ENCODE measurements around the gene CX3CL1. TPM values are rescaled to one million over a fixed set of nuclear protein-coding genes. Genes with fewer than 3 reads are reported as not detected.
"Not testable (repeated sequence)": the region's sequence is repeated elsewhere in the genome, so short reads cannot be mapped to it uniquely, and the experiment has no call there.

CX3CL1 gene
- polyA plus RNA-seq, 10 donors: 2.7 to 7.5 (median 4.7) TPM

DNA sequence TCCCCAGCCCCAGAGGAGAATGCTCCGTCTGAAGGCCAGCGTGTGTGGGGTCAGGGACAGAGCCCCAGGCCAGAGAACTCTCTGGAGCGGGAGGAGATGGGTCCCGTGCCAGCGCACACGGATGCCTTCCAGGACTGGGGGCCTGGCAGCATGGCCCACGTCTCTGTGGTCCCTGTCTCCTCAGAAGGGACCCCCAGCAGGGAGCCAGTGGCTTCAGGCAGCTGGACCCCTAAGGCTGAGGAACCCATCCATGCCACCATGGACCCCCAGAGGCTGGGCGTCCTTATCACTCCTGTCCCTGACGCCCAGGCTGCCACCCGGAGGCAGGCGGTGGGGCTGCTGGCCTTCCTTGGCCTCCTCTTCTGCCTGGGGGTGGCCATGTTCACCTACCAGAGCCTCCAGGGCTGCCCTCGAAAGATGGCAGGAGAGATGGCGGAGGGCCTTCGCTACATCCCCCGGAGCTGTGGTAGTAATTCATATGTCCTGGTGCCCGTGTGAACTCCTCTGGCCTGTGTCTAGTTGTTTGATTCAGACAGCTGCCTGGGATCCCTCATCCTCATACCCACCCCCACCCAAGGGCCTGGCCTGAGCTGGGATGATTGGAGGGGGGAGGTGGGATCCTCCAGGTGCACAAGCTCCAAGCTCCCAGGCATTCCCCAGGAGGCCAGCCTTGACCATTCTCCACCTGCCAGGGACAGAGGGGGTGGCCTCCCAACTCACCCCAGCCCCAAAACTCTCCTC, 10.4 kb downstream of the CX3CL1 start:
- DNase-seq: no peak

DNA sequence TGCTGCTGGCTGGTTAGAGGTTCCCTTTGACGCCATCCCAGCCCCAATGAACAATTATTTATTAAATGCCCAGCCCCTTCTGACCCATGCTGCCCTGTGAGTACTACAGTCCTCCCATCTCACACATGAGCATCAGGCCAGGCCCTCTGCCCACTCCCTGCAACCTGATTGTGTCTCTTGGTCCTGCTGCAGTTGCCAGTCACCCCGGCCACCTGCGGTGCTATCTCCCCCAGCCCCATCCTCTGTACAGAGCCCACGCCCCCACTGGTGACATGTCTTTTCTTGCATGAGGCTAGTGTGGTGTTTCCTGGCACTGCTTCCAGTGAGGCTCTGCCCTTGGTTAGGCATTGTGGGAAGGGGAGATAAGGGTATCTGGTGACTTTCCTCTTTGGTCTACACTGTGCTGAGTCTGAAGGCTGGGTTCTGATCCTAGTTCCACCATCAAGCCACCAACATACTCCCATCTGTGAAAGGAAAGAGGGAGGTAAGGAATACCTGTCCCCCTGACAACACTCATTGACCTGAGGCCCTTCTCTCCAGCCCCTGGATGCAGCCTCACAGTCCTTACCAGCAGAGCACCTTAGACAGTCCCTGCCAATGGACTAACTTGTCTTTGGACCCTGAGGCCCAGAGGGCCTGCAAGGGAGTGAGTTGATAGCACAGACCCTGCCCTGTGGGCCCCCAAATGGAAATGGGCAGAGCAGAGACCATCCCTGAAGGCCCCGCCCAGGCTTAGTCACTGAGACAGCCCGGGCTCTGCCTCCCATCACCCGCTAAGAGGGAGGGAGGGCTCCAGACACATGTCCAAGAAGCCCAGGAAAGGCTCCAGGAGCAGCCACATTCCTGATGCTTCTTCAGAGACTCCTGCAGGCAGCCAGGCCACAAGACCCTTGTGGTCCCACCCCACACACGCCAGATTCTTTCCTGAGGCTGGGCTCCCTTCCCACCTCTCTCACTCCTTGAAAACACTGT, 11.3 kb downstream of the CX3CL1 start:
- peak in 1 of 3 donors; percentile 40 for DNase-seq

DNA sequence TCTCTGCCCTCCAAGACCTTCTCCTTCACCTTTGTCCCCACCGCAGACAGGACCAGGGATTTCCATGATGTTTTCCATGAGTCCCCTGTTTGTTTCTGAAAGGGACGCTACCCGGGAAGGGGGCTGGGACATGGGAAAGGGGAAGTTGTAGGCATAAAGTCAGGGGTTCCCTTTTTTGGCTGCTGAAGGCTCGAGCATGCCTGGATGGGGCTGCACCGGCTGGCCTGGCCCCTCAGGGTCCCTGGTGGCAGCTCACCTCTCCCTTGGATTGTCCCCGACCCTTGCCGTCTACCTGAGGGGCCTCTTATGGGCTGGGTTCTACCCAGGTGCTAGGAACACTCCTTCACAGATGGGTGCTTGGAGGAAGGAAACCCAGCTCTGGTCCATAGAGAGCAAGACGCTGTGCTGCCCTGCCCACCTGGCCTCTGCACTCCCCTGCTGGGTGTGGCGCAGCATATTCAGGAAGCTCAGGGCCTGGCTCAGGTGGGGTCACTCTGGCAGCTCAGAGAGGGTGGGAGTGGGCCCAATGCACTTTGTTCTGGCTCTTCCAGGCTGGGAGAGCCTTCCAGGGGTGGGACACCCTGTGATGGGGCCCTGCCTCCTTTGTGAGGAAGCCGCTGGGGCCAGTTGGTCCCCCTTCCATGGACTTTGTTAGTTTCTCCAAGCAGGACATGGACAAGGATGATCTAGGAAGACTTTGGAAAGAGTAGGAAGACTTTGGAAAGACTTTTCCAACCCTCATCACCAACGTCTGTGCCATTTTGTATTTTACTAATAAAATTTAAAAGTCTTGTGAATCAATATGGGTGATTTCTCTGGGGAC, 12.2 kb downstream of the CX3CL1 start:
- DNase-seq: no peak

DNA sequence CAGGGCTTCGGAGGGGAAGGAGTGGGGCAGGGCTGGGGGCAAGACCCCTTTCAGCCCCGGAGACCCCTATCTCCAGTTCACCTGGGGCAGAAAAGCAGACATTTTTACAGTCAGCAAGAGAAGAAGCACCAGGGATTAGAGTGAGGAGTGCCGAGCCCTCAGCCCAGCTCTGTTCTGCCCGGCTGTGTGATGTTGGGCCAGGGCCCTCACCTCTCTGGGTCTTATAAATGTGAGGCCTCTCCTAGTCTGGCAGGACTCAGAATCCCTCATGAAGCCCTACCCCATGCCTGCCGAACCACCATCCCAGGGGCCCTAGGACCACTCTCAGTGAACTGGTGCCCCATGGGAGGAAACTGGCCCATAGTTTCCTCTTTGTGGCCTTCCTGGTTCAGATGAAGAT, 12.8 kb downstream of the CX3CL1 start:
- no peak for DNase-seq

DNA sequence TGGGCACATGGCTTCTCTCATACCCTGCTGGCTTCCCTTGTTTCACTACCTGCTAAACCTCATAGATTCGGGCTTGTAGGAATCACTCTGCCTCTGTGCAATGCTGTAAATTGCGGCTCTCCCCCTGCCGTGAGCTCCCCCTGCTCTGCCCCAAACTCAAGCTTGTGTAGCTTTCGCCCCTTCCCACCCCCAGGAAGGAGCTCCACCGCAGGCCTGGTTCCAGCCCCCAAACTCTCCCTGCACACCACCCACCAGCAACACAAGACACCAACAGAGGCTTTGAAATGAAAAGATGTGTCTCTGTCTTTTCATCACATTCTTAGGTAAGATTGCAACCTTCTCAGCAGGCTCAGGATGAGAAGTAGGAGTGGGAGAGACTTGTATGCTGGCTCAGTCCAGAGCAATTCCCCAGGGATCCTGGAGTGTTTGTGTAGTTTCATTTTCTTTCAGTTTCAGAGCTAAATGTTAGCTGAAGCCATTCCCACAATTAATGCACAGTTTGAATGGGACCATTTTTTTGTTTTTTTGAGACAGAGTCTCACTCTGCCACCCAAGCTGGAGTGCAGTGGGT, 14.2 kb downstream of the CX3CL1 start:
- DNase-seq: peak; percentile 42 to 78 (median 49)

DNA sequence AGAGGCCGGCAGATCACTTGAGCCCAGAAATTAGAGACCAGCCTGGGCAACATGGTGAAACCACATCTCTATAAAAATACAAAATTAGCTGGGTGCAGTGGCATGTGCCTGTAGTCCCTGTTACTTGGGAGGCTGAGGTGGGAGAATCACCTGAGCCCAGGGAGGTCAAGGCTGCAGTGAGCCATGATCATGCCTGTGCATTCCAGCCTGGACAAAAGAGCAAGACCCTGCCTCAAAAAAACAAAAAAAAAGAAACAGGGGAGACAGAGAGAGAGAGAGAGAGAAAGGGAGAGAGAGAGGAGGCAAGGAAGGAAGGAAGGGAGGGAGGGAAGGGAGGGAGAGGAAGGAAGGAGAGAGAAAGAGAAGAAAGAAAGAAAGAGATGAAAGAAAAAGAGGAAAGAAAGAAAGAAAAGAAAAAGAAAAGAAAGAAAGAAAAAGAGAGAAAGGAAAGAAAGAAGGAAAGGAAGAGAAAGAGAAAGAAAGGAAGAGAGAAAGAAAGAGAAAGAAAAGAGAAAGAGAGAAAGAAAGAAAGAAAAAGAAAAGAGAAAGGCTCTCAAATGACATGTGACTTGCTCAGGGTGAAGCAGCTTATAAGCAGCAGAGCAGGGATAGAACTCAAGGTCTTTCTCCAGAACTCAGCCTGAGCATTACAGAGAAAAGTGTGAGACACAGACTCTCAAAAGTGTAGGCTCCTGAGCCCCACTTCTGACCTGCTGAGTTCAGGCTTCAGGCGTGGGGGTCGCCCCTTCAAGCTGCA, 15.5 kb downstream of the CX3CL1 start:
- no peak for DNase-seq

DNA sequence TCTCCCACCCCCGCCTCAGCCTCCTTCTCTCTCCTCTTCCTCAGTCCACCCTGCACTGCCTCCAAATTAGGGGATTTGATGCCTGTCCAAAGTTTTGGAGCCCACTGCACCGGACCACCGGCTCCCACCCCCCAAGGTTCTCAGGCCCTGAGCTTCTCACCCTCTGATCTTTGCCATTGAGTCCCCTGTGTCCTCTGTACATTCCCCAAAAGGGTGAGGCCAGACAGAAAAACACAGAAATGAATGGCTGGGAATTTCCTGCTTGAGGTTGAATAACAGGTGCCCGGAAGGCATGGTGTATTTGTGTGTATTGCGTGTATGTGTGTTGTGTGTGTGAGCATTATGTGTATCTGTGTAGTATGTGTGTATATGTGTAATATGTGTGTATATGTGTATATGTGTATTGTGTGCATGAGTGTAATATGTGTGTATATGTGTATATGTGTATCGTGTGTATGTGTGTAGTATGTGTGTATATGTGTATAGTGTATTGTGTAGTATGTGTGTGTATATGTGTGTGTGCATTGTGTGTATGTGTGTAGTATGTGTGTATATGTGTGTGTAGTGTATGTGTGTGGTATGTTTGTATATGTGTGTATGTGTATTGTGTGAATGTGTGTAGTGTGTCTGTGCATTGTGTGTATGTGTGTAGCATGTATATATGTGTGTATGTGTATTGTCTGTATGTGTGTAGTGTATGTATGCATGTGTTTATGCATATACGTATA, 16.2 kb downstream of the CX3CL1 start:
- no peak for DNase-seq

DNA sequence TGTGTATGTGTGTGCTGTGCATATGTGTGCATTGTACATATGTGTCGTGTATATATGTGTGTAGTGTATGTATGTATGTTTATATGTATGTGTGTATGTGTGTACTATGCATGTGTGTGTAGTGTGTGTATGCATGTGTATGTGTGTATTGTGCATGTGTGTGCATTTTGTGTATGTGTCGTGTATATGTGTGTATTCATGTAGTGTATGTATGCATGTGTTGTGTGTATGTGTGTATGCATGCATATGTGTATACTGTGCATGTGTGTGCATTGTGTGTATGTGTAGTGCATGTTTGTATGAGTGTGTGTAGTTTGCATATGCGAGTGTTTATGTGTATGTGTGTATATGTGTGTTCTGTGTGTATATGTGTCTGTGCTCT, 16.8 kb downstream of the CX3CL1 start:
- DNase-seq: no peak

DNA sequence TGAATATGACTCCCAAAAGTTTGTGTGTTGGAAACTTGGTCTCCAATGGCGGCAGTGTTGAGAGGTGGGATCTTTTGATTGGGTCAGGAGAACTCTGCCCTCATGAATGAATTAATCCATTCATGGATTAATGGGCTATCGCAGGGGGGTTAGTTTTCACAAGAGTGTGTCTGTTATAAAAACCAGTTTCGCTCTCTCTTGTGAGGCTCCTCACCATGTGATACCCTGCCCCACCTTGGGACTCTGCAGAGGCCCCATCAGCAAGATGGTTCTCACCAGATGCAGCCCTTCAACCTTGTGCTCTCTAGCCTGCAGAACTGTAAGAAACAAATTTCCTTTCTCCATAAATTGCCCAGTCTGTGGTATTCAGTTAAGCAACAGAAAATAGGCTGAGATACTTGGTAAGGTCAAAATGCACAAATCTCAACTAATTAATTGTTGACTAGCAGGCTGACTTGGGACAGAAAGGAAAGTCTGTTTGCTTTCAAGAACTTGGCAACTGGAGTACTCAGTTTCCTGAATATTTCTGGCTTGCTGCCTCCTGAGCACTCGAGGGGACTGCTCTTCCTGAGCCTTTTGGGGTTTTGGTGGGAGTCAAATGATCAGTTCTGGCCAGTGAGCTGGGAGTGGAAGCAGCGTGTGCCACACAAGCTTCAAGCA, 18.5 kb downstream of the CX3CL1 start:
- peak in 1 of 3 donors; percentile 52 for DNase-seq

DNA sequence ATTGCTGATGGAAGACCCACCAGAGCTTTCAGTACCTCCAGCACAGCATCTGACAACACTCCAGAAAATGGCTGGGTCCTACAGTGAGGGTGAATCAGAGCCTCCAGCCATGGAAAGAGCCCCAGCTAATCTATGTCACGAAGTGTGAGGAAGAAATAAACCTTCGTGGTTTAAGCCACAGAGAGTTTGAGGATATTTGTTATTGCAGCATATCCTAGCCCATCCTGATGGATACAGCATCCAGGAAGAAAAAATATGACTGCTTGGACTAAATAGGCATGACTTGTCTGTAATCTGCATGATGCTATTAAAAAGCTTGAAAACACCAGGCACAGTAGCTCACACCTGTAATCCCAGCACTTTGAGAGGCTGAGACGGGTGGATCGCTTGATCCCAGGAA, 19.0 kb downstream of the CX3CL1 start:
- no peak for DNase-seq

DNA sequence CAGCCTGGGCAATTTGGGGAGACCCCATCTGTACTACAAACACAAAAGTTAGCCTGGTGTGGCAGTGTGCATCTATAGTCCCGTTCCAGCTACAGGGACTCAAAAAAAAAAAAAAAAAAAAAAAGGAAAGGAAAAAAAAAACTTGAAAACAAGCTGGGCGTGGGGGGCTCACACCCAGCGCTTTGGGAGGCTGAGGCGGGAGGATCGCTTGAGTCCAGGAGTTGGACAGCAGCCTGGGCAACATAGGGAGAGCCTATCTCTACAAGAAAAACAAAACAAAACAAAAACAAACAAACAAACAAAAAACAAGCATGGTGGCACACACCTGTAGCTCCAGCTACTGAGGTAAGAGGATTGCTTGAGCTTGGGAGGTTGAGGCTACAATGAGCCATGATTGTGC, 19.4 kb downstream of the CX3CL1 start:
- DNase-seq: no peak

DNA sequence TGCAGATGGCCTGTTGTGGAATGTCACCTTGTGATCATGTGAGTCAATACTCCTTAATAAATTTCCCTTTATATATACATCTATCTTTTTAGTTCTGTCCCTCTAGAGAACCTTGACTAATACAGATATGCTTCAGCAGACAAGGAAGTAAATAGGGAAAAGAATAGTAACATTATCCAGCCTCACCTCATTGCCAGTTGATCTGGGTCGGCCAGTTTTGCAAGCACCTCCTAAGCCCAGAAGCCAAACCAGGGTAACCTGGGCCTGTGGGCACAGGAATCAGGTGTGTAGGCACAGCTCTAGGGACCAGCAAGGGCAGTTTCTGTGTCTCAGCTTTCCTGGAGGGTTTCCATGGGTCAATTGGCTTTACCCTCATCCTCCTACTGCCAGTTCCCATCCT, 20.4 kb downstream of the CX3CL1 start:
- no peak for DNase-seq

DNA sequence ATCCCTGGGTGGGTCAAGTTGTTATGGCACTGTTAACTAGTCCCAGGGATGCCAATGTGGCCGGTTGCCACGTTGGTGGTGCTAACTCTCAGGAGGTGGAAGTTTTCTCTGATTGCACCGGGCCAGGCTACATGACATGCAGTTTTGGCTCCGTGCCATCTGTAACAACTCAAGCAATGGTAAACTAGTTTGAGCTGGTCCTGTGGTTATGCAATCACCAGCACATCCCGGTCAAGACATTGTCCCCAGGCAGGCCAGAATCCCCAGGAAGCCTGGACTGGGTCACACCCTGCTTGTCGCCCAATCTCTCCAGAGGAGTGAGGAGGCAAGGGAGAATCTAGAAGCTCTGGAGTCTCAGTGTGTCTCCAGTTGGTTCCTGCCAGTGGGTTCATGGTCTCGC, 22.2 kb downstream of the CX3CL1 start:
- no peak for DNase-seq

DNA sequence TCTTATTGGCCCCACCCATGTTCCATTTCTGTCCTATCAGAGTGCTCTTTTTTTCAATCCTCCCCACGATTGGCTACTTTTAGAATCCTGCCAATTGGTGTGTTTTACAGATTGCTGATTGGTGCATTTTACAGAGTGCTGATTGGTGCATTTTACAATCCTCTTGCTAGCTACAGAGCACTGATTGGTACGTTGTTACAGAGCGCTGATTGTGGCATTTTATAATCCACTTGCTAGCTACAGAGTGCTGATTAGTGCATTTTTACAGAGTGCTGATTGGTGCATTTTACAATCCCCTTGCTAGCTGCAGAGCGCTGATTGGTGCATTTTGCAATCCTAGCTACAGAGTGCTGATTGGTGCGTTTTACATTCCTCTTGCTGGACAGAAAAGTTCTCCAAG, 22.7 kb downstream of the CX3CL1 start:
- no peak for DNase-seq

DNA sequence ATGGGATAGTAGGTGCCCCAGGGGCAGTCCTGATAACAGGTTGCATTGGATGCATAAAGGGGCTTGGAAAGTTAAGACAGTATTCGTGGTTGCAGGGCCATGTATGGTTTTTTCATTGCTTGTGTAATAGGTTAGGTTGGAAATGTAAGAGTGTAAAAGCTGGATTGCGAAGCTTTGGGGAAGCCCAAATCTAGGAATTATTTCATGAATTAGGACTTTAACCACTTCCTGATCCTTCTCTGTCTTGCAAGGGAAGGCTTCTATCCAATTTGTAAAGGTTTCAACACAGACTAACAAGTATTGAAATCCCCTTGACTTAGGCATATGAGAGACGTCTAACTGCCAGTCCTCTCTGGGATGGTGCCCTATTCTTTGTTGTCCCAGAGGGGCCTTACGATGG, 24.5 kb downstream of the CX3CL1 start:
- DNase-seq: no peak

DNA sequence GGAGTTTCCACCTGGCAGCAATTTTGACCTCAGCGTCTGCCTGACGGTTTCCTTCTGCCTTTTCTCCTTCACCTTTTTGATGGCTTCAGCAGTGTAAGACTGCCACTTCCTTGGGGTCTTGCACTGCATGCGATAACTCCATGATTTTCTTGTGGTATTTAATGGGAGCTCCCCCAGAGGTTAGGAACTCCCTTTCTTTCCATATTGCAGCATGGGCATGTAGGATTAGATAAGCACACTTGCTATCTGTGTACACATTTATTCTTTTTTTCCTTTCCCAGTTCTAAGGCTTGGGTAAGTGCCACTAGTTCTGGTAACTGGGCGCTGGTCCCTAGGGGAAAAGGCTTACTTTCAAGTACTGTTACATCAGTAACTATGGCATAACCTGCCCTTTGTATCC, 25.2 kb downstream of the CX3CL1 start:
- not testable (repeated sequence) for DNase-seq

DNA sequence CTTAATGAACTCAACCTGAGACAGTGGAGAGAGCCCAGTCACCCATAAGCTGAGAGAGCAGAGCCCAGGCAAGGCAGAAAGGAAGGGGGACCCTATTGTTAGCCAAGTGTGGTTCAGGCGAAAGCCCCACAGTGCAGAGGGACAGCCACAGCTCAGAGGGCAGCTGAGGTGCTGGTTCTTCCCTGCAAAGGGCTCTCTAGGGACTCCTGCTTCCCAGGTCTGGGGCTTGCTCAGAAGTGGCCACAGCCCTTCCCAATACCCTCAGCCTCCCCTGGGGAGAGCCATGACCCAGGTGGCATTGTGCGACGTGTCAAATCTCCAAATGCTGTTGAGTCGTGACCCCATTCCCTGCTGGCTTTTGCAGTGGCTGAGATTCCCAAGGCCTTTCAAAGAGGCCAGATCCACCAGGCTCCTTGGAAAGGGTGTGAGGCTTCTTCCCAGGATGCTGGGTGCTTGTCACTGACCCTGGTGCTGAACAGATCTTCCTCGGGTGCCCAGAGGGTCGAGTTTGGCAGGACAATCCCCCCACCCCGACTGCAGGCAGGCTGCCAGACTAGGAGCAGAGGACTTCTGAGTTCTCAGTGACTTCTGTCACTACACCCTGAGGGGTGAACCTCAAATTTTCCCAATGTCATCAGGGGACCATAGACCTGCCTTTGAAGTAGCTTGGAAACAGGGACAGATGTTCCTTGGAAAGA, 29.8 kb downstream of the CX3CL1 start:
- no peak for DNase-seq

DNA sequence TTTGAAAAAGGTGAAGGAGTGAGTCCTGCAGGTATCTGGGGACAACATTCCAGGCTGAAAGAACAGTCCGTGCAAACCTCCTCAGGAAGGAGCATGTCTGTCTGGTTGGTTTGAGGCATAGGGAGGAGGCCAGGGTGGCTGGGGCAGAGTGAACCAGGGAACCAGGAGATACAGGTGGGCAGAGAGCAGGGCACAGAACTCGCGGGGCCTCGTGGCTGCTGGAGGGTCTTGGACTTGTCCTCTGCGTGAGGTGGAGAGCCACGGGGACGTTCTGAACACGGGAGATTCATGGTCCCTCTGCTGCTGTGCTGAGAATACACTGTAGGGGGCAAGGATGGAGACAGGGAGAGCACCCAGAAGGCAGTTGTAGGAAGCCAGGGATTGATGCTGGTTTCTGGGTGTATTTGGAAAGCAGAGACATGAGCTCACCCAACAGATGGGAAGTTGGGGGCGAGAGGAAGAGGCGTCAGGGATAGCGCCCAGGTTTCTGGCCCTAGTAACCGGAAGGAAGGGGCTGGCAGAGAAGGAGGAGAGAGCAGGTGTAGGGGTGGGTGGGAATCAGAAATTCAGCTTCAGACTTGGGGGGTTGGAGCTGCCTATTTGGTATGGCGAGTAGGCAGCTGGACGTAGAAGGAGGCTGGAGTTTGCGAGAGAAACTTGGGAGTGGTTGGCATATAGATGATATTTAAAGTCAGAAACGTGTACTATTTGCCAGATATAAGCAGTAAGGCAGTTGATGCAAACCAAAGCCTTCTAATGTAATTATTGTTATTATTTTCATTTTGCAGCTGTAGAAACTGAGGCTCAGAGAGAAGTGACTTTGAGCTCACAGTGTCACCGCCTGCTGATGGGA, 31.9 kb downstream of the CX3CL1 start, which contains the start of gene CCL17:
CCL17 (plus strand) TSS at position 803 of the 853 bp plus-strand sequence. CDS start 9,166 bp downstream, outside the sequence.
- no peak for DNase-seq
